ENCODE data around the gene HIBCH. TPM values are rescaled to one million over a fixed set of nuclear protein-coding genes. Genes with fewer than 3 reads are reported as not detected.

Gene HIBCH
- total and polyA plus RNA-seq, 2 of the 13 experiments (the other 11 are each of a cell fraction or from before 2014, with no cell fraction given) = 18.8 to 49.5 TPM

DNA sequence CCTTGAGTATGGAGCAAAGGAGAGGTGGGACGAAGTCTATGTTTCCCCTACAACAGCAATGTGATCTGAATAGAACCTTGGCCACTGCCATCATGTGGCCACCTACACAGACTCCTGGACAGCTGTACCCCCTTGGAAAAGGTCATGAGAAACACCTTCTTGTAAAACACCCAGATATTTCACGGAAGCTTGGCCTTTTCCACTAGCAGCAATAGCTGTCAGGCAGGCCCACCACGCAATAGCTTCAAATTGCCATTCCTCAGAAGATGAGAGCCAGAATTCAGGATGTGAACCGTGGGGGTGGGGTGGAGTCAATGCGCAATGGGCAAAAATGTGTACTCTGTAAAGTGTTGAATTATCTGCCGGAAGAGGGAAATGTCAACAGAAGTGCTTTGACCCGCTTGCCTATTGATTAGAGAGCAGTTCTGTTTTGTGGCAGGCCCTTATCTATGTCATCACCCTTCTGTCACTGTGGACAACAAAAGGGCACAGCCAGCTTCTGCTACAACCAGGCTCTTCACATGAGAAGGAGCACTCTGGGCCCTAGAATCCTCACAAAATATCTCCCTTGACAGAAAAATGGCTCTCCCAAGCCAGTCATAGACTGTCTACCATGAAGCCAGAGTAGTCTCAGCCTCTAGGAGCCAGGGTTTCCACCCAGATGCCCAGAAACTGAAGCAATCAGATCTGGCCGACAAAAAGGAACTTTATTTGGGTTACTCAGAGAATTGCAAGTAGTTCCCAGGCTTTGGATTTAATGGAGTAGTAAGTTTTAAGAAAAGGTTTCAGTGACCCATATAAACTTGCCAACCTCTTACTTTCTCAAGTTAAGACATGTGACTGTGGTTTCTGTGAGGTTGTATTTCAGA lies 33.3 kb upstream of the HIBCH start (continued):
- TF ChIP-seq, protein P1, sequence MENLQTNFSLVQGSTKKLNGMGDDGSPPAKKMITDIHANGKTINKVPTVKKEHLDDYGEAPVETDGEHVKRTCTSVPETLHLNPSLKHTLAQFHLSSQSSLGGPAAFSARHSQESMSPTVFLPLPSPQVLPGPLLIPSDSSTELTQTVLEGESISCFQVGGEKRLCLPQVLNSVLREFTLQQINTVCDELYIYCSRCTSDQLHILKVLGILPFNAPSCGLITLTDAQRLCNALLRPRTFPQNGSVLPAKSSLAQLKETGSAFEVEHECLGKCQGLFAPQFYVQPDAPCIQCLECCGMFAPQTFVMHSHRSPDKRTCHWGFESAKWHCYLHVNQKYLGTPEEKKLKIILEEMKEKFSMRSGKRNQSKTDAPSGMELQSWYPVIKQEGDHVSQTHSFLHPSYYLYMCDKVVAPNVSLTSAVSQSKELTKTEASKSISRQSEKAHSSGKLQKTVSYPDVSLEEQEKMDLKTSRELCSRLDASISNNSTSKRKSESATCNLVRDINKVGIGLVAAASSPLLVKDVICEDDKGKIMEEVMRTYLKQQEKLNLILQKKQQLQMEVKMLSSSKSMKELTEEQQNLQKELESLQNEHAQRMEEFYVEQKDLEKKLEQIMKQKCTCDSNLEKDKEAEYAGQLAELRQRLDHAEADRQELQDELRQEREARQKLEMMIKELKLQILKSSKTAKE (CRISPR knock-in tag; IDR thresholded peaks at IDR 0.05; ENCODE audit: borderline replicate concordance) = peak; percentile 78; the same call in 1 of the 2 replicates
- TF ChIP-seq MAFF (IDR thresholded peaks at IDR 0.05; ENCODE audit: low read depth, low read length) (peak; percentile 67), ZNF205 (CRISPR knock-in tag; IDR thresholded peaks at IDR 0.05) (peak; percentile 95), CSRNP2 (CRISPR knock-in tag; conservative IDR thresholded peaks at IDR 0.05; ENCODE audit: low read depth) (no peak), SALL2 (CRISPR knock-in tag; IDR thresholded peaks at IDR 0.05) (peak; percentile 81; the same call in 1 of the 2 replicates), CSRNP1 (CRISPR knock-in tag; IDR thresholded peaks at IDR 0.05) (peak; percentile 98), HDAC1 (CRISPR knock-in tag; IDR thresholded peaks at IDR 0.05) (peak; percentile 98), ZNF224 (CRISPR knock-in tag; IDR thresholded peaks at IDR 0.05) (peak; percentile 80; the same call in 1 of the 2 replicates), FOSL2 (CRISPR knock-in tag; IDR thresholded peaks at IDR 0.05) (peak; percentile 90), HNRNPH1 (optimal IDR thresholded peaks at IDR 0.05; ENCODE audit: low read depth, low read length) (no peak), ZNF335 (CRISPR knock-in tag; IDR thresholded peaks at IDR 0.05) (peak; percentile 68; the same call in 1 of the 2 replicates), ZNF446 (CRISPR knock-in tag; IDR thresholded peaks at IDR 0.05) (no peak), ZSCAN20 (CRISPR knock-in tag; IDR thresholded peaks at IDR 0.05; ENCODE audit: borderline replicate concordance) (no peak), ZNF761 (CRISPR knock-in tag; conservative IDR thresholded peaks at IDR 0.05) (peak; percentile 92), XRCC5 (optimal IDR thresholded peaks at IDR 0.05; ENCODE audit: low read length) (peak; percentile 71)
- TF ChIP-seq, protein P2, sequence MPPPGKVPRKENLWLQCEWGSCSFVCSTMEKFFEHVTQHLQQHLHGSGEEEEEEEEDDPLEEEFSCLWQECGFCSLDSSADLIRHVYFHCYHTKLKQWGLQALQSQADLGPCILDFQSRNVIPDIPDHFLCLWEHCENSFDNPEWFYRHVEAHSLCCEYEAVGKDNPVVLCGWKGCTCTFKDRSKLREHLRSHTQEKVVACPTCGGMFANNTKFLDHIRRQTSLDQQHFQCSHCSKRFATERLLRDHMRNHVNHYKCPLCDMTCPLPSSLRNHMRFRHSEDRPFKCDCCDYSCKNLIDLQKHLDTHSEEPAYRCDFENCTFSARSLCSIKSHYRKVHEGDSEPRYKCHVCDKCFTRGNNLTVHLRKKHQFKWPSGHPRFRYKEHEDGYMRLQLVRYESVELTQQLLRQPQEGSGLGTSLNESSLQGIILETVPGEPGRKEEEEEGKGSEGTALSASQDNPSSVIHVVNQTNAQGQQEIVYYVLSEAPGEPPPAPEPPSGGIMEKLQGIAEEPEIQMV (CRISPR knock-in tag; IDR thresholded peaks at IDR 0.05; ENCODE audit: low read depth) = peak; percentile 84
- TF ChIP-seq, protein P3, sequence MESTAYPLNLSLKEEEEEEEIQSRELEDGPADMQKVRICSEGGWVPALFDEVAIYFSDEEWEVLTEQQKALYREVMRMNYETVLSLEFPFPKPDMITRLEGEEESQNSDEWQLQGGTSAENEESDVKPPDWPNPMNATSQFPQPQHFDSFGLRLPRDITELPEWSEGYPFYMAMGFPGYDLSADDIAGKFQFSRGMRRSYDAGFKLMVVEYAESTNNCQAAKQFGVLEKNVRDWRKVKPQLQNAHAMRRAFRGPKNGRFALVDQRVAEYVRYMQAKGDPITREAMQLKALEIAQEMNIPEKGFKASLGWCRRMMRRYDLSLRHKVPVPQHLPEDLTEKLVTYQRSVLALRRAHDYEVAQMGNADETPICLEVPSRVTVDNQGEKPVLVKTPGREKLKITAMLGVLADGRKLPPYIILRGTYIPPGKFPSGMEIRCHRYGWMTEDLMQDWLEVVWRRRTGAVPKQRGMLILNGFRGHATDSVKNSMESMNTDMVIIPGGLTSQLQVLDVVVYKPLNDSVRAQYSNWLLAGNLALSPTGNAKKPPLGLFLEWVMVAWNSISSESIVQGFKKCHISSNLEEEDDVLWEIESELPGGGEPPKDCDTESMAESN (CRISPR knock-in tag; conservative IDR thresholded peaks at IDR 0.05) = peak; percentile 97
- TF ChIP-seq, protein P4, sequence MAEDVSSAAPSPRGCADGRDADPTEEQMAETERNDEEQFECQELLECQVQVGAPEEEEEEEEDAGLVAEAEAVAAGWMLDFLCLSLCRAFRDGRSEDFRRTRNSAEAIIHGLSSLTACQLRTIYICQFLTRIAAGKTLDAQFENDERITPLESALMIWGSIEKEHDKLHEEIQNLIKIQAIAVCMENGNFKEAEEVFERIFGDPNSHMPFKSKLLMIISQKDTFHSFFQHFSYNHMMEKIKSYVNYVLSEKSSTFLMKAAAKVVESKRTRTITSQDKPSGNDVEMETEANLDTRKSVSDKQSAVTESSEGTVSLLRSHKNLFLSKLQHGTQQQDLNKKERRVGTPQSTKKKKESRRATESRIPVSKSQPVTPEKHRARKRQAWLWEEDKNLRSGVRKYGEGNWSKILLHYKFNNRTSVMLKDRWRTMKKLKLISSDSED (CRISPR knock-in tag; IDR thresholded peaks at IDR 0.05) = no peak
